Measurements from ENCODE around the gene SPPL2C. TPM values are rescaled to one million over a fixed set of nuclear protein-coding genes. Genes with fewer than 3 reads are reported as not detected.

Gene SPPL2C
- polyA plus RNA-seq, 1 donor (not counting 4 experiments of a cell fraction or from before 2014, with no cell fraction given): not detected

- Histone ChIP-seq H3K4me3 (ENCODE audit: control insufficient read depth in 2 of 3, extremely low read depth in 1 of 3, insufficient read depth in 2 of 3, low read depth in 1 of 3, low read length in 3 of 3) (no peak overlapping the region), H3K9me1 (ENCODE audit: control insufficient read depth, extremely low read depth, insufficient read depth, low read length) (no peaks in the 10 kb centered on the region), H3K9me3 (ENCODE audit: control insufficient read depth, low read depth, low read length) (no peaks in the 10 kb centered on the region), H3K4me2 (ENCODE audit: control insufficient read depth, extremely low read depth, insufficient read depth, low read depth, low read length) (no peak overlapping the region), H3K27ac (ENCODE audit: control insufficient read depth, insufficient read depth, low read length) (no peak overlapping the region), H4K20me1 (ENCODE audit: control insufficient read depth, extremely low read depth, insufficient read depth, low read length) (no peaks in the 10 kb centered on the region), H3K36me3 (ENCODE audit: control insufficient read depth in 2 of 2, extremely low read depth in 1 of 2, insufficient read depth in 2 of 2, low read length in 2 of 2) (no peaks in the 10 kb centered on the region), H2AFZ (ENCODE audit: control insufficient read depth, low read length) (no peak overlapping the region), H3K4me1 (ENCODE audit: control insufficient read depth, extremely low read depth, insufficient read depth, low read length) (no peaks in the 10 kb centered on the region), H3K27me3 (ENCODE audit: control insufficient read depth, extremely low read depth, insufficient read depth, low read length) (peaks cover 7% of the 10 kb centered on the region), H3K9ac (ENCODE audit: control insufficient read depth, extremely low read depth, insufficient read depth, low read length) (no peak overlapping the region), H3K79me2 (ENCODE audit: control insufficient read depth, insufficient read depth, low read length) (no peaks in the 10 kb centered on the region)
- DNase-seq (ENCODE audit: low read depth, low spot score): no peak
- dilution Hi-C loops (cut with MboI; ENCODE audit: extremely low pct_ligation_motif_present, low sequenced_read_pairs): no loop called here
- TF ChIP-seq, protein P1, sequence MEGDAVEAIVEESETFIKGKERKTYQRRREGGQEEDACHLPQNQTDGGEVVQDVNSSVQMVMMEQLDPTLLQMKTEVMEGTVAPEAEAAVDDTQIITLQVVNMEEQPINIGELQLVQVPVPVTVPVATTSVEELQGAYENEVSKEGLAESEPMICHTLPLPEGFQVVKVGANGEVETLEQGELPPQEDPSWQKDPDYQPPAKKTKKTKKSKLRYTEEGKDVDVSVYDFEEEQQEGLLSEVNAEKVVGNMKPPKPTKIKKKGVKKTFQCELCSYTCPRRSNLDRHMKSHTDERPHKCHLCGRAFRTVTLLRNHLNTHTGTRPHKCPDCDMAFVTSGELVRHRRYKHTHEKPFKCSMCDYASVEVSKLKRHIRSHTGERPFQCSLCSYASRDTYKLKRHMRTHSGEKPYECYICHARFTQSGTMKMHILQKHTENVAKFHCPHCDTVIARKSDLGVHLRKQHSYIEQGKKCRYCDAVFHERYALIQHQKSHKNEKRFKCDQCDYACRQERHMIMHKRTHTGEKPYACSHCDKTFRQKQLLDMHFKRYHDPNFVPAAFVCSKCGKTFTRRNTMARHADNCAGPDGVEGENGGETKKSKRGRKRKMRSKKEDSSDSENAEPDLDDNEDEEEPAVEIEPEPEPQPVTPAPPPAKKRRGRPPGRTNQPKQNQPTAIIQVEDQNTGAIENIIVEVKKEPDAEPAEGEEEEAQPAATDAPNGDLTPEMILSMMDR (optimal IDR thresholded peaks at IDR 0.05 in 1 of 3, IDR thresholded peaks at IDR 0.05 in 1 of 3, conservative IDR thresholded peaks at IDR 0.05 in 1 of 3; ENCODE audit: extremely low read depth in 1 of 3, insufficient read depth in 2 of 3, low read length in 3 of 3): no peak
- TF ChIP-seq EZH2 (IDR thresholded peaks at IDR 0.05; ENCODE audit: low read length): no peak
- no peak for FAIRE-seq
Measured at GRCh38 chr17:45801421-45801820, 43.3 kb upstream of the SPPL2C start.

GRCh38 chr17:45808845-45809244 lies 35.8 kb upstream of the SPPL2C start:
- no peaks in the 10 kb centered on the region for H3K9me1 ChIP-seq (ENCODE audit: control insufficient read depth, extremely low read depth, insufficient read depth, low read length)
- dilution Hi-C loops (cut with MboI; ENCODE audit: extremely low pct_ligation_motif_present, low sequenced_read_pairs): no loop called here
- no peak overlapping the region for H3K4me2 ChIP-seq (ENCODE audit: control insufficient read depth, extremely low read depth, insufficient read depth, low read depth, low read length)
- no peak overlapping the region for H3K27ac ChIP-seq (ENCODE audit: control insufficient read depth, insufficient read depth, low read length)
- no peak overlapping the region for H3K4me3 ChIP-seq (ENCODE audit: control insufficient read depth in 2 of 3, extremely low read depth in 1 of 3, insufficient read depth in 2 of 3, low read depth in 1 of 3, low read length in 3 of 3)
- H3K79me2 ChIP-seq (ENCODE audit: control insufficient read depth, insufficient read depth, low read length): no peaks in the 10 kb centered on the region
- no peaks in the 10 kb centered on the region for H3K36me3 ChIP-seq (ENCODE audit: control insufficient read depth in 2 of 2, extremely low read depth in 1 of 2, insufficient read depth in 2 of 2, low read length in 2 of 2)
- H4K20me1 ChIP-seq (ENCODE audit: control insufficient read depth, extremely low read depth, insufficient read depth, low read length): no peaks in the 10 kb centered on the region
- no peak for TF ChIP-seq EZH2 (IDR thresholded peaks at IDR 0.05; ENCODE audit: low read length)
- TF ChIP-seq, protein P1 (optimal IDR thresholded peaks at IDR 0.05 in 1 of 3, IDR thresholded peaks at IDR 0.05 in 1 of 3, conservative IDR thresholded peaks at IDR 0.05 in 1 of 3; ENCODE audit: extremely low read depth in 1 of 3, insufficient read depth in 2 of 3, low read length in 3 of 3): no peak
- DNase-seq (ENCODE audit: low read depth, low spot score): no peak
- H2AFZ ChIP-seq (ENCODE audit: control insufficient read depth, low read length): no peak overlapping the region
- no peak for FAIRE-seq
- H3K27me3 ChIP-seq (ENCODE audit: control insufficient read depth, extremely low read depth, insufficient read depth, low read length): peaks cover 5% of the 10 kb centered on the region
- no peaks in the 10 kb centered on the region for H3K9me3 ChIP-seq (ENCODE audit: control insufficient read depth, low read depth, low read length)
- H3K4me1 ChIP-seq (ENCODE audit: control insufficient read depth, extremely low read depth, insufficient read depth, low read length): no peaks in the 10 kb centered on the region
- no peak overlapping the region for H3K9ac ChIP-seq (ENCODE audit: control insufficient read depth, extremely low read depth, insufficient read depth, low read length)
